Ovary (tissue), 3 donors: ENCODE data around the gene ADSS2.

ENCODE experiments used
- CTCF ChIP-seq, 3 donors: fragments of 450-650 bp in 2 of 3; fragments of 200-600 bp in 1 of 3; IDR thresholded peaks; one replicate each; pipeline versions ENCODE4 v1.5.1 to v1.8.0; 2016 to 2022; ENCODE audit warnings: antibody characterized with exemption in 3 of 3, mild to moderate bottlenecking in 1 of 3
- POLR2A ChIP-seq: fragments of 450-650 bp; IDR thresholded peaks from one replicate; pipeline ENCODE4 v1.6.1; 2017; ENCODE audit warnings: antibody characterized with exemption, mild to moderate bottlenecking, moderate library complexity
- donor health status: DM: no; HTN: no; CAD: no.

GRCh38 chr1:244424649-244425334, 26.9 kb downstream of the ADSS2 start:
- TF ChIP-seq CTCF (IDR thresholded peaks at IDR 0.05): no peak
- no peak for TF ChIP-seq POLR2A
